ENCODE results near the gene EFHB.
"Not testable (repeated sequence)": the region's sequence is repeated elsewhere in the genome, so short reads cannot be mapped to it uniquely, and the experiment has no call there.

EFHB gene

GRCh38 chr3:19881036-19881435, 53.0 kb downstream of the EFHB start:
- ChIA-PET CTCF (no interaction called here), POLR2A (no interaction called here)
- TF ChIP-seq, protein P1, sequence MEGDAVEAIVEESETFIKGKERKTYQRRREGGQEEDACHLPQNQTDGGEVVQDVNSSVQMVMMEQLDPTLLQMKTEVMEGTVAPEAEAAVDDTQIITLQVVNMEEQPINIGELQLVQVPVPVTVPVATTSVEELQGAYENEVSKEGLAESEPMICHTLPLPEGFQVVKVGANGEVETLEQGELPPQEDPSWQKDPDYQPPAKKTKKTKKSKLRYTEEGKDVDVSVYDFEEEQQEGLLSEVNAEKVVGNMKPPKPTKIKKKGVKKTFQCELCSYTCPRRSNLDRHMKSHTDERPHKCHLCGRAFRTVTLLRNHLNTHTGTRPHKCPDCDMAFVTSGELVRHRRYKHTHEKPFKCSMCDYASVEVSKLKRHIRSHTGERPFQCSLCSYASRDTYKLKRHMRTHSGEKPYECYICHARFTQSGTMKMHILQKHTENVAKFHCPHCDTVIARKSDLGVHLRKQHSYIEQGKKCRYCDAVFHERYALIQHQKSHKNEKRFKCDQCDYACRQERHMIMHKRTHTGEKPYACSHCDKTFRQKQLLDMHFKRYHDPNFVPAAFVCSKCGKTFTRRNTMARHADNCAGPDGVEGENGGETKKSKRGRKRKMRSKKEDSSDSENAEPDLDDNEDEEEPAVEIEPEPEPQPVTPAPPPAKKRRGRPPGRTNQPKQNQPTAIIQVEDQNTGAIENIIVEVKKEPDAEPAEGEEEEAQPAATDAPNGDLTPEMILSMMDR (IDR thresholded peaks at IDR 0.05; ENCODE audit: control extremely low read depth, extremely low read depth, low read depth, missing control alignments): no peak
- no peak for DNase-seq (ENCODE audit: extremely low spot score)

- ChIA-PET POLR2A (interaction anchor here (0.5 kb wide), 1 partner anchor 9 kb away, joined by 7 read pairs; no protein-coding TSS in a partner anchor), CTCF (interaction anchor here (2.0 to 4.1 kb wide), 4 partner anchors 7 to 11 kb away, joined by 6 to 29 read pairs (median 8); no protein-coding TSS in a partner anchor)
- no peak for DNase-seq (ENCODE audit: extremely low spot score)
- TF ChIP-seq, protein P1 (IDR thresholded peaks at IDR 0.05; ENCODE audit: control extremely low read depth, extremely low read depth, low read depth, missing control alignments): no peak
Measured at GRCh38 chr3:19877656-19878055, 56.4 kb downstream of the EFHB start.

- TF ChIP-seq, protein P1 (IDR thresholded peaks at IDR 0.05; ENCODE audit: control extremely low read depth, extremely low read depth, low read depth, missing control alignments): peak; percentile 79
- ChIA-PET POLR2A (no interaction called here), CTCF (interaction anchor here (0.7 to 4.0 kb wide), 30 partner anchors 11 to 1109 kb away, joined by 3 to 70 read pairs (median 5); no protein-coding TSS in a partner anchor)
- DNase-seq (ENCODE audit: extremely low spot score): peak; percentile 45
Measured at GRCh38 chr3:19866751-19867347, 67.2 kb downstream of the EFHB start.

DNA sequence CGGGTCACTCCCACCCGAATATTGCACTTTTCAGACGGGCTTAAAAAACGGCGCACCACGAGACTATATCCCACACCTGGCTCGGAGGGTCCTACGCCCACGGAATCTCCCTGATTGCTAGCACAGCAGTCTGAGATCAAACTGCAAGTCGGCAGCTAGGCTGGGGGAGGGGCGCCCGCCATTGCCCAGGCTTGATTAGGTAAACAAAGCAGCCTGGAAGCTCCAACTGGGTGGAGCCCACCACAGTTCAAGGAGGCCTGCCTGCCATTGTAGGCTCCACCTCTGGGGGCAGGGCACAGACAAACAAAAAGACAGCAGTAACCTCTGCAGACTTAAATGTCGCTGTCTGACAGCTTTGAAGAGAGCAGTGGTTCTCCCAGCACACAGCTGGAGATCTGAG, 78.7 kb downstream of the EFHB start:
- DNase-seq (ENCODE audit: extremely low spot score); CTCF ChIA-PET; POLR2A ChIA-PET: not testable (repeated sequence)

DNA sequence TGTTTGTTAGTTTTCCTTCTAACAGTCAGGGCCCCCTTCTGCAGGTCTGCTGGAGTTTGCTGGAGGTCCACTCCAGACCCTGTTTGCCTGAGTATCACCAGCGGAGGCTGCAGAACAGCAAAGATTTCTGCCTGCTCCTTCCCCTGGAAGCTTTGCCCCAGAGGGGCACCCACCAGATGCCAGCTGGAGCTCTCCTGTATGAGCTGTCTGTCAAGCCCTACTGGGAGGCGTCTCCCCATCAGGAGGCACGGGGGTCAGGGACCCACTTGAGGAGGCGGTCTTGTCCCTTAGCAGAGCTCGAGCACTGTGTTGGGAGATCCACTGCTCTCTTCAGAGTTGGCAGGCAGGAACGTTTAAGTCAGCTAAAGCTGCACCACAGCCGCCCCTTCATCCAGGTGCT, 87.4 kb downstream of the EFHB start:
- DNase-seq (ENCODE audit: extremely low spot score); POLR2A ChIA-PET: not testable (repeated sequence)
- CTCF ChIA-PET: interaction anchor here (1.5 to 3.9 kb wide), 3 partner anchors 9 to 20 kb away, joined by 4 to 14 read pairs (median 6); no protein-coding TSS in a partner anchor

Data from GM10248 (cell line).